ENCODE results near the gene CDK2AP2. TPM values are rescaled to one million over a fixed set of nuclear protein-coding genes. Genes with fewer than 3 reads are reported as not detected.

The CDK2AP2 gene
- total RNA-seq, 4 donors from 2014 or later: 29.1 to 69.3 (median 53.9) TPM

GRCh38 chr11:67545280-67545679 is 37.3 kb upstream of the CDK2AP2 start:
- 40% methylated on average over 1 of the region's 8 CpGs; no CpG with 5 or more reads in 1 of the 2 donors for WGBS, 2 donors (ENCODE audit: low coverage in 1 of 2)
- Histone ChIP-seq H3K4me1 (no peaks in the 10 kb centered on the region), H3K4me3 (no peak overlapping the region), H3K36me3 (no peaks in the 10 kb centered on the region), H3K9me3 (no peaks in the 10 kb centered on the region), H3K27me3 (no peaks in the 10 kb centered on the region), H3K27ac (no peak overlapping the region)
- TF ChIP-seq POLR2AphosphoS5 (IDR thresholded peaks at IDR 0.05): no peak
- no peak for TF ChIP-seq POLR2A (IDR thresholded peaks at IDR 0.05)
- TF ChIP-seq CTCF (IDR thresholded peaks at IDR 0.05): no peak
- TF ChIP-seq EP300 (IDR thresholded peaks at IDR 0.05): no peak
- ATAC-seq: no peak

GRCh38 chr11:67544616-67545242 is 36.8 kb upstream of the CDK2AP2 start:
- no peaks in the 10 kb centered on the region for H3K4me1 ChIP-seq
- ATAC-seq: no peak
- WGBS, 2 donors (ENCODE audit: low coverage in 1 of 2): 24 to 83% methylated on average over 4 to 10 of the region's 10 CpGs
- TF ChIP-seq CTCF (IDR thresholded peaks at IDR 0.05) (no peak), POLR2A (IDR thresholded peaks at IDR 0.05) (no peak), POLR2AphosphoS5 (IDR thresholded peaks at IDR 0.05) (no peak), EP300 (IDR thresholded peaks at IDR 0.05) (no peak)
- no peak overlapping the region for H3K27ac ChIP-seq
- H3K9me3 ChIP-seq: no peaks in the 10 kb centered on the region
- H3K27me3 ChIP-seq: no peaks in the 10 kb centered on the region
- H3K36me3 ChIP-seq: no peaks in the 10 kb centered on the region
- H3K4me3 ChIP-seq: no peak overlapping the region

- no peak overlapping the region for H3K4me3 ChIP-seq
- 40% methylated on average over 1 of the region's 2 CpGs; no CpG with 5 or more reads in 1 of the 2 donors for WGBS, 2 donors (ENCODE audit: low coverage in 1 of 2)
- H3K27ac ChIP-seq: no peak overlapping the region
- no peaks in the 10 kb centered on the region for H3K9me3 ChIP-seq
- no peaks in the 10 kb centered on the region for H3K36me3 ChIP-seq
- TF ChIP-seq POLR2A (IDR thresholded peaks at IDR 0.05) (no peak), POLR2AphosphoS5 (IDR thresholded peaks at IDR 0.05) (no peak), EP300 (IDR thresholded peaks at IDR 0.05) (no peak), CTCF (IDR thresholded peaks at IDR 0.05) (no peak)
- H3K27me3 ChIP-seq: peaks cover 7% of the 10 kb centered on the region
- H3K4me1 ChIP-seq: no peaks in the 10 kb centered on the region
- no peak for ATAC-seq
These were observed 35.6 kb upstream of the CDK2AP2 start for GRCh38 chr11:67543585-67543984.

- TF ChIP-seq POLR2A (IDR thresholded peaks at IDR 0.05) (no peak), POLR2AphosphoS5 (IDR thresholded peaks at IDR 0.05) (no peak), EP300 (IDR thresholded peaks at IDR 0.05) (no peak)
- WGBS, 2 donors (ENCODE audit: low coverage in 1 of 2): 27 to 64% methylated on average over 3 to 6 of the region's 7 CpGs
These were observed 35.0 kb upstream of the CDK2AP2 start for GRCh38 chr11:67542971-67543370.

DNA sequence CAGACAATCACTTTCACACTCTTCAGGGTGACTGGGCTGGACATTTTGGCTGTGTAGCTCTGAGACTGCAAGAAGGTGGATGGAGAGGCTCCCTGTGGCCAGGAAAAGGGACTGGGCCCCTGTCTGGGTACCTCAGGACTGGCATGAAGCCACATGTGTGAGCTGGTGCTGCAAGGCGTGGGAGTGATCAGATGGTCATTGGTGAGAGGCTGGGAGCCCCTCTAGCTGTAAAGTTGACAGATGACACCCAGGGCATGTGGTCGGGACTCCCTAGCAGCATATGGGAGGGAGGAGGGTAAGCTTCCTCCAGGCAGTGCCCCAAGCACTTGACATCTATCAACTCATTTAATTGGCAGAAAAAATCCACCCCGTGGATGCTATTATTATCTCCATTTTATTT is 34.2 kb upstream of the CDK2AP2 start:
- 54% methylated on average over 3 of the region's 3 CpGs; no CpG with 5 or more reads in 1 of the 2 donors for WGBS, 2 donors (ENCODE audit: low coverage in 1 of 2)
- Histone ChIP-seq H3K9me3 (no peaks in the 10 kb centered on the region), H3K4me3 (no peak overlapping the region), H3K36me3 (no peaks in the 10 kb centered on the region), H3K4me1 (no peaks in the 10 kb centered on the region), H3K27ac (no peak overlapping the region), H3K27me3 (peaks cover 9% of the 10 kb centered on the region)
- no peak for ATAC-seq
- no peak for TF ChIP-seq CTCF (IDR thresholded peaks at IDR 0.05)
- no peak for TF ChIP-seq EP300 (IDR thresholded peaks at IDR 0.05)
- no peak for TF ChIP-seq POLR2AphosphoS5 (IDR thresholded peaks at IDR 0.05)
- TF ChIP-seq POLR2A (IDR thresholded peaks at IDR 0.05): no peak

More at GRCh38 chr11:67542971-67543370, 35.0 kb upstream of the CDK2AP2 start:
- Histone ChIP-seq H3K9me3 (no peaks in the 10 kb centered on the region), H3K36me3 (no peaks in the 10 kb centered on the region), H3K4me3 (no peak overlapping the region), H3K27ac (no peak overlapping the region), H3K27me3 (peaks cover 9% of the 10 kb centered on the region), H3K4me1 (no peaks in the 10 kb centered on the region)
- no peak for ATAC-seq
